Measurements from ENCODE around the gene REC8. TPM values are rescaled to one million over a fixed set of nuclear protein-coding genes. Genes with fewer than 3 reads are reported as not detected.

The REC8 gene
- total and polyA plus RNA-seq, 10 of the 15 experiments (the other 5 are each of a cell fraction or from before 2014, with no cell fraction given): 4.2 to 76.9 (median 29.1) TPM

- TF ChIP-seq SKIL (IDR thresholded peaks at IDR 0.05; ENCODE audit: low read depth, poor library complexity, severe bottlenecking) (peak; percentile 35), USF2 (IDR thresholded peaks at IDR 0.05; ENCODE audit: borderline replicate concordance, low read depth, low read length) (peak; percentile 95), HCFC1 (IDR thresholded peaks at IDR 0.05; ENCODE audit: low read length) (peak; percentile 78), PAX5 (IDR thresholded peaks at IDR 0.05; ENCODE audit: borderline replicate concordance, low read depth, low read length) (peak; percentile 41; the same call in 1 of the 2 replicates), CEBPB (IDR thresholded peaks at IDR 0.05; ENCODE audit: borderline replicate concordance in 1 of 2, low read depth in 2 of 2, low read length in 2 of 2) (no peak), ESRRA (IDR thresholded peaks at IDR 0.05; ENCODE audit: low read length) (no peak), RCOR1 (conservative IDR thresholded peaks at IDR 0.05; ENCODE audit: low read depth, low read length) (peak; percentile 24; the same call in 1 of the 2 replicates), GATAD2B (conservative IDR thresholded peaks at IDR 0.05; ENCODE audit: low read depth) (peak; percentile 77; the same call in 1 of the 2 replicates), CHD4 (IDR thresholded peaks at IDR 0.05) (no peak), SPI1 (IDR thresholded peaks at IDR 0.05; ENCODE audit: borderline replicate concordance, insufficient read depth, low read depth, low read length) (peak; percentile 33; the same call in 1 of the 2 replicates), ATF3 (IDR thresholded peaks at IDR 0.05; ENCODE audit: borderline replicate concordance, extremely low read depth, low read depth, low read length) (peak; percentile 94), KLF5 (IDR thresholded peaks at IDR 0.05; ENCODE audit: partially characterized antibody) (peak; percentile 89), EGR1 (IDR thresholded peaks at IDR 0.05; ENCODE audit: borderline replicate concordance in 1 of 2, low read depth in 2 of 2, low read length in 2 of 2) (peak in 1 of 2 experiments; percentile 66; a peak in 1 of 3 replicates), HSF1 (IDR thresholded peaks at IDR 0.05; ENCODE audit: low read depth, low read length) (no peak), IKZF2 (IDR thresholded peaks at IDR 0.05) (peak; percentile 68 to 74; a peak in 3 of 4 replicates), POU2F2 (IDR thresholded peaks at IDR 0.05; ENCODE audit: borderline replicate concordance, low read depth, low read length) (peak; percentile 76; the same call in 2 of the 3 replicates), SIX5 (IDR thresholded peaks at IDR 0.05; ENCODE audit: low read depth, low read length, severe bottlenecking) (peak; percentile 45), GABPA (IDR thresholded peaks at IDR 0.05; ENCODE audit: low read depth) (no peak), STAT1 (conservative IDR thresholded peaks at IDR 0.05) (0 out of 2 replicates have a peak, but pooled peaks have one; percentile 23), BMI1 (IDR thresholded peaks at IDR 0.05; ENCODE audit: borderline replicate concordance) (no peak), ZNF384 (IDR thresholded peaks at IDR 0.05; ENCODE audit: borderline replicate concordance, low read depth, low read length) (no peak), JUND (IDR thresholded peaks at IDR 0.05; ENCODE audit: low read depth, low read length) (0 out of 2 replicates have a peak, but pooled peaks have one; percentile 24), CHD2 (IDR thresholded peaks at IDR 0.05; ENCODE audit: borderline replicate concordance, low read depth, low read length) (peak; percentile 94)
Observed at GRCh38 chr14:24212924-24213865, 41.3 kb downstream of the REC8 start, which contains the start of gene CHMP4A (continued).
